HFFc6 (cell line): Measurements from ENCODE around the gene SIK3. TPM values are rescaled to one million over a fixed set of nuclear protein-coding genes. Genes with fewer than 3 reads are reported as not detected.

Source experiments
- DNase-seq: peaks from one replicate; pipeline ENCODE4 v3.0.0-alpha.2; 2018
- H3K27ac Mint-ChIP-seq: 2 replicates; pipeline ENCODE4 v1.8.0; 2020; ENCODE audit warnings: mild to moderate bottlenecking, mixed read lengths
- H3K27me3 Mint-ChIP-seq: 2 replicates; pipeline ENCODE4 v1.8.0; 2021; ENCODE audit warnings: mild to moderate bottlenecking, moderate library complexity, mixed read lengths; ENCODE audit not compliant: insufficient read depth
- H3K36me3 Mint-ChIP-seq: 2 replicates; pipeline ENCODE4 v1.8.0; 2021; ENCODE audit warnings: low read depth, mixed read lengths
- H3K4me1 Mint-ChIP-seq: 2 replicates; pipeline ENCODE4 v1.8.0; 2020; ENCODE audit warnings: low read depth, mixed read lengths
- H3K4me3 Mint-ChIP-seq: 2 replicates; pipeline ENCODE4 v1.8.0; 2020; ENCODE audit warnings: mild to moderate bottlenecking, moderate library complexity, mixed read lengths
- H3K9me3 Mint-ChIP-seq: 2 replicates; pipeline ENCODE4 v1.8.0; 2020; ENCODE audit warnings: mild to moderate bottlenecking, mixed read lengths
- CTCF ChIP-seq: fragments of 200-600 bp; sonication (generic); IDR thresholded peaks from 2 replicates; pipeline ENCODE4 v1.5.0; 2021; ENCODE audit warnings: antibody characterized with exemption, mild to moderate bottlenecking
- total RNA-seq, 6 experiments: library from RNA; stranded (reverse); fragmentation: NEBNext Ultra II Directional; extraction: Animal tissue kit (Norgen Biotek cat#: 25700); gene quantifications; 2 replicates in 1 of 6; 3 replicates in 5 of 6; pipeline ENCODE4 v1.2.3, GENCODE V29; 2021

The SIK3 gene
- total RNA-seq, 6 experiments from 2014 or later = 15.6 to 23.3 (median 19.9) TPM

- no peaks in the 10 kb centered on the region for H3K36me3 Mint-ChIP-seq
- no peak for DNase-seq
- no peaks in the 10 kb centered on the region for H3K9me3 Mint-ChIP-seq
- H3K27ac Mint-ChIP-seq = no peak overlapping the region
- no peak overlapping the region for H3K4me3 Mint-ChIP-seq
- H3K4me1 Mint-ChIP-seq = peaks cover 8% of the 10 kb centered on the region; the same call in 1 of the 2 replicates
- no peak for TF ChIP-seq CTCF
- H3K27me3 Mint-ChIP-seq = no peaks in the 10 kb centered on the region; the same call in 1 of the 2 replicates
These were observed 95.5 kb downstream of the SIK3 start for GRCh38 chr11:117002639-117003299.

GRCh38 chr11:117000014-117000737 lies 98.1 kb downstream of the SIK3 start:
- Mint-ChIP-seq H3K4me3 (no peak overlapping the region), H3K9me3 (no peaks in the 10 kb centered on the region), H3K36me3 (no peaks in the 10 kb centered on the region), H3K27me3 (peaks cover 2% of the 10 kb centered on the region), H3K4me1 (peaks cover 8% of the 10 kb centered on the region; the same call in 1 of the 2 replicates), H3K27ac (no peak overlapping the region)
- no peak for TF ChIP-seq CTCF
- DNase-seq = no peak

GRCh38 chr11:116997071-116997470 lies 101.2 kb downstream of the SIK3 start:
- no peak for TF ChIP-seq CTCF
- H3K9me3 Mint-ChIP-seq = no peaks in the 10 kb centered on the region
- H3K4me3 Mint-ChIP-seq = no peak overlapping the region
- no peaks in the 10 kb centered on the region for H3K36me3 Mint-ChIP-seq
- peaks cover 2% of the 10 kb centered on the region for H3K27me3 Mint-ChIP-seq
- H3K4me1 Mint-ChIP-seq = peaks cover 8% of the 10 kb centered on the region; the same call in 1 of the 2 replicates
- no peak for DNase-seq
- no peak overlapping the region for H3K27ac Mint-ChIP-seq

GRCh38 chr11:116994195-116994594 lies 104.0 kb downstream of the SIK3 start:
- Mint-ChIP-seq H3K4me3 (no peak overlapping the region), H3K27me3 (peaks cover 2% of the 10 kb centered on the region; the same call in 1 of the 2 replicates), H3K9me3 (no peaks in the 10 kb centered on the region), H3K36me3 (no peaks in the 10 kb centered on the region), H3K4me1 (peaks cover 18% of the 10 kb centered on the region), H3K27ac (no peak overlapping the region)
- no peak for DNase-seq
- TF ChIP-seq CTCF = no peak

GRCh38 chr11:116993599-116993998 lies 104.6 kb downstream of the SIK3 start:
- Mint-ChIP-seq H3K4me1 (peaks cover 23% of the 10 kb centered on the region), H3K27ac (no peak overlapping the region), H3K27me3 (peaks cover 2% of the 10 kb centered on the region; the same call in 1 of the 2 replicates), H3K4me3 (no peak overlapping the region), H3K36me3 (no peaks in the 10 kb centered on the region), H3K9me3 (no peaks in the 10 kb centered on the region)
- no peak for TF ChIP-seq CTCF
- DNase-seq = no peak
